Trophoblast cell (in vitro differentiated cells and primary cell): ENCODE data around the gene SPO11.
"Not testable (repeated sequence)": the region's sequence is repeated elsewhere in the genome, so short reads cannot be mapped to it uniquely, and the experiment has no call there.

ENCODE experiments used
- DNase-seq, 2 donors: peaks; one replicate each; pipeline ENCODE4 v3.0.0-alpha.2; 2016
- H2AFZ ChIP-seq: 2 replicates; pipeline ENCODE4 v1.6.1; 2013; ENCODE audit warnings: low read length, moderate library complexity, mild to moderate bottlenecking; ENCODE audit not compliant: insufficient read depth, poor library complexity
- H2AK5ac ChIP-seq: 2 replicates; pipeline ENCODE4 v1.6.1; 2013; ENCODE audit warnings: mild to moderate bottlenecking, low read length
- H2BK120ac ChIP-seq: 2 replicates; pipeline ENCODE4 v1.6.1; 2013; ENCODE audit warnings: low read length, mild to moderate bottlenecking, moderate library complexity; ENCODE audit not compliant: insufficient read depth, poor library complexity
- H2BK12ac ChIP-seq: 2 replicates; pipeline ENCODE4 v1.6.1; 2013; ENCODE audit warnings: mild to moderate bottlenecking, low read length, moderate library complexity
- H2BK5ac ChIP-seq: 2 replicates; pipeline ENCODE4 v1.6.1; 2013; ENCODE audit warnings: low read length, low read depth, moderate library complexity, mild to moderate bottlenecking; ENCODE audit not compliant: poor library complexity
- H3K14ac ChIP-seq: 2 replicates; pipeline ENCODE4 v1.6.1; 2013; ENCODE audit warnings: mild to moderate bottlenecking, low read length
- H3K18ac ChIP-seq: 2 replicates; pipeline ENCODE4 v1.6.1; 2013; ENCODE audit warnings: mild to moderate bottlenecking, low read length
- H3K23ac ChIP-seq: 2 replicates; pipeline ENCODE4 v1.6.1; 2013; ENCODE audit warnings: low read length
- H3K27ac ChIP-seq: 2 replicates; pipeline ENCODE4 v1.5.1; 2013; ENCODE audit warnings: low read depth, mild to moderate bottlenecking, inconsistent platforms, low read length, moderate library complexity
- H3K27me3 ChIP-seq: 2 replicates; pipeline ENCODE4 v1.6.1; 2013; ENCODE audit warnings: inconsistent platforms, mild to moderate bottlenecking, low read length, moderate library complexity; ENCODE audit not compliant: insufficient read depth
- H3K36me3 ChIP-seq, 2 experiments: 1 replicate in 1 of 2; 2 replicates in 1 of 2; pipeline ENCODE4 v1.6.1; 2013; ENCODE audit warnings: low read length in 2 of 2, mild to moderate bottlenecking in 2 of 2, moderate library complexity in 1 of 2; ENCODE audit not compliant: insufficient read depth in 2 of 2, control insufficient read depth in 1 of 2
- H3K4ac ChIP-seq: 2 replicates; pipeline ENCODE4 v1.6.1; 2013; ENCODE audit warnings: low read depth, mild to moderate bottlenecking, low read length, moderate library complexity
- H3K4me1 ChIP-seq, 2 experiments: 1 replicate in 1 of 2; 2 replicates in 1 of 2; pipeline ENCODE4 v1.6.1; 2013; ENCODE audit warnings: low read length in 2 of 2, mild to moderate bottlenecking in 2 of 2, moderate library complexity in 1 of 2; ENCODE audit not compliant: insufficient read depth in 2 of 2, control insufficient read depth in 1 of 2
- H3K4me2 ChIP-seq: 2 replicates; pipeline ENCODE4 v1.6.1; 2013; ENCODE audit warnings: inconsistent platforms, mild to moderate bottlenecking, low read length, moderate library complexity
- H3K4me3 ChIP-seq: 2 replicates; pipeline ENCODE4 v1.5.1; 2013; ENCODE audit warnings: mild to moderate bottlenecking, low read depth, low read length, inconsistent platforms
- H3K79me1 ChIP-seq: one replicate; pipeline ENCODE4 v1.6.1; 2013; ENCODE audit warnings: low read length
- H3K79me2 ChIP-seq: 2 replicates; pipeline ENCODE4 v1.6.1; 2013; ENCODE audit warnings: low read length, mild to moderate bottlenecking; ENCODE audit not compliant: control insufficient read depth, insufficient read depth, poor library complexity
- H3K9ac ChIP-seq: 2 replicates; pipeline ENCODE4 v1.6.1; 2013; ENCODE audit warnings: mild to moderate bottlenecking, low read length
- H3K9me3 ChIP-seq: 2 replicates; pipeline ENCODE4 v1.6.1; 2013; ENCODE audit warnings: low read depth, mild to moderate bottlenecking, control low read depth, inconsistent platforms, low read length; ENCODE audit not compliant: insufficient read depth
- H4K12ac ChIP-seq: 2 replicates; pipeline ENCODE4 v1.6.1; 2013; ENCODE audit warnings: low read depth, mild to moderate bottlenecking, low read length, moderate library complexity
- H4K8ac ChIP-seq: 2 replicates; pipeline ENCODE4 v1.6.1; 2013; ENCODE audit warnings: low read depth, mild to moderate bottlenecking, low read length, moderate library complexity
- H4K91ac ChIP-seq: one replicate; pipeline ENCODE4 v1.6.1; 2013; ENCODE audit warnings: low read depth, mild to moderate bottlenecking, low read length, moderate library complexity
- WGBS: extraction: QIAGEN DNeasy Blood & Tissue Kit; methylation state at CpG from one replicate; pipeline ENCODE4 v1.1.7; 2013; ENCODE audit warnings: missing lambda C conversion rate; ENCODE audit not compliant: insufficient read length, insufficient coverage; ENCODE audit errors: extremely low coverage; 5-methylcytosine and 5-hydroxymethylcytosine counted together

Gene SPO11

GRCh38 chr20:57348200-57348921, 18.8 kb downstream of the SPO11 start:
- not testable (repeated sequence) for H3K79me1 ChIP-seq, H3K18ac ChIP-seq, H3K4me1 ChIP-seq

GRCh38 chr20:57348922-57349574, 19.4 kb downstream of the SPO11 start:
- not testable (repeated sequence) for H3K4me3 ChIP-seq, H3K18ac ChIP-seq, H2BK120ac ChIP-seq, H4K91ac ChIP-seq, H2AFZ ChIP-seq, DNase-seq, H2BK12ac ChIP-seq, H3K79me1 ChIP-seq, H2BK5ac ChIP-seq, H3K4ac ChIP-seq, H4K12ac ChIP-seq, H2AK5ac ChIP-seq, H3K27ac ChIP-seq, H3K4me2 ChIP-seq, H3K9me3 ChIP-seq, H3K4me1 ChIP-seq, H3K14ac ChIP-seq, H3K9ac ChIP-seq, H3K36me3 ChIP-seq, H4K8ac ChIP-seq, H3K23ac ChIP-seq, H3K27me3 ChIP-seq
- WGBS: no CpG with 5 or more reads among the region's 21 CpGs
- H3K79me2 ChIP-seq: peaks cover 11% of the 10 kb centered on the region

More at GRCh38 chr20:57348200-57348921, 18.8 kb downstream of the SPO11 start:
- not testable (repeated sequence) for H2BK12ac ChIP-seq, H4K91ac ChIP-seq, H3K27ac ChIP-seq, H2AK5ac ChIP-seq, H3K14ac ChIP-seq, H4K8ac ChIP-seq, H4K12ac ChIP-seq, H3K9me3 ChIP-seq, H3K9ac ChIP-seq, H2BK5ac ChIP-seq, H3K23ac ChIP-seq, H3K27me3 ChIP-seq, H3K4ac ChIP-seq, H3K36me3 ChIP-seq, H2AFZ ChIP-seq, H2BK120ac ChIP-seq, H3K4me2 ChIP-seq, DNase-seq, H3K4me3 ChIP-seq
- H3K79me2 ChIP-seq: peaks cover 11% of the 10 kb centered on the region
- no CpG with 5 or more reads among the region's 47 CpGs for WGBS

- Histone ChIP-seq H2AK5ac (no peak overlapping the region), H2BK120ac (no peak overlapping the region), H3K36me3 (peaks cover 7 to 14% of the 10 kb centered on the region in 2 experiments), H3K4ac (no peak overlapping the region), H3K27me3 (no peaks in the 10 kb centered on the region), H3K79me2 (peaks cover 11% of the 10 kb centered on the region), H2BK5ac (no peak overlapping the region), H4K91ac (no peak overlapping the region), H3K9me3 (no peaks in the 10 kb centered on the region), H3K18ac (no peak overlapping the region), H3K4me1 (peaks cover 2 to 6% of the 10 kb centered on the region in 2 experiments), H3K4me2 (no peak overlapping the region), H3K27ac (no peak overlapping the region), H3K9ac (no peak overlapping the region), H2BK12ac (no peak overlapping the region), H3K23ac (no peak overlapping the region), H3K4me3 (no peak overlapping the region), H4K8ac (peak overlapping the region; percentile 77), H4K12ac (no peak overlapping the region), H3K14ac (no peak overlapping the region), H2AFZ (no peak overlapping the region), H3K79me1 (peaks cover 5% of the 10 kb centered on the region)
- WGBS: no CpG with 5 or more reads among the region's 16 CpGs
- peak in 1 of 2 donors; percentile 20 for DNase-seq
These were observed 20.6 kb downstream of the SPO11 start for GRCh38 chr20:57350081-57350710.

GRCh38 chr20:57350726-57351041, 21.1 kb downstream of the SPO11 start:
- not testable (repeated sequence) for H3K27me3 ChIP-seq, H2BK12ac ChIP-seq, H2AK5ac ChIP-seq, H2BK5ac ChIP-seq, DNase-seq, H4K91ac ChIP-seq, H3K4me1 ChIP-seq, H3K79me1 ChIP-seq, H2AFZ ChIP-seq, H3K9ac ChIP-seq, H2BK120ac ChIP-seq, H3K27ac ChIP-seq, H3K23ac ChIP-seq, H3K4ac ChIP-seq, H3K14ac ChIP-seq, H3K9me3 ChIP-seq, H3K18ac ChIP-seq
- peak overlapping the region; percentile 85 for H3K4me2 ChIP-seq
- peaks cover 7 to 15% of the 10 kb centered on the region in 2 experiments for H3K36me3 ChIP-seq
- peak overlapping the region; percentile 93 for H3K4me3 ChIP-seq
- H4K8ac ChIP-seq: peak overlapping the region; percentile 100
- peak overlapping the region; percentile 9 for H4K12ac ChIP-seq
- peaks cover 11% of the 10 kb centered on the region for H3K79me2 ChIP-seq
- no CpG with 5 or more reads among the region's 24 CpGs for WGBS
